ENCODE data around the gene JAG1.

GRCh38 chr20:10675450-10675848 lies 1.6 kb upstream of the JAG1 start:
- TF ChIP-seq, protein P1, sequence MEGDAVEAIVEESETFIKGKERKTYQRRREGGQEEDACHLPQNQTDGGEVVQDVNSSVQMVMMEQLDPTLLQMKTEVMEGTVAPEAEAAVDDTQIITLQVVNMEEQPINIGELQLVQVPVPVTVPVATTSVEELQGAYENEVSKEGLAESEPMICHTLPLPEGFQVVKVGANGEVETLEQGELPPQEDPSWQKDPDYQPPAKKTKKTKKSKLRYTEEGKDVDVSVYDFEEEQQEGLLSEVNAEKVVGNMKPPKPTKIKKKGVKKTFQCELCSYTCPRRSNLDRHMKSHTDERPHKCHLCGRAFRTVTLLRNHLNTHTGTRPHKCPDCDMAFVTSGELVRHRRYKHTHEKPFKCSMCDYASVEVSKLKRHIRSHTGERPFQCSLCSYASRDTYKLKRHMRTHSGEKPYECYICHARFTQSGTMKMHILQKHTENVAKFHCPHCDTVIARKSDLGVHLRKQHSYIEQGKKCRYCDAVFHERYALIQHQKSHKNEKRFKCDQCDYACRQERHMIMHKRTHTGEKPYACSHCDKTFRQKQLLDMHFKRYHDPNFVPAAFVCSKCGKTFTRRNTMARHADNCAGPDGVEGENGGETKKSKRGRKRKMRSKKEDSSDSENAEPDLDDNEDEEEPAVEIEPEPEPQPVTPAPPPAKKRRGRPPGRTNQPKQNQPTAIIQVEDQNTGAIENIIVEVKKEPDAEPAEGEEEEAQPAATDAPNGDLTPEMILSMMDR (IDR thresholded peaks at IDR 0.05), result no peak
- TF ChIP-seq ZFX (IDR thresholded peaks at IDR 0.05; ENCODE audit: borderline replicate concordance), result no peak
